DOHH2 (cell line): ENCODE results near the gene ZNF8.

Experiments used
- H3F3A ChIP-seq: fragments of 200-600 bp; sonication (generic), shearing (Covaris generic); 2 replicates; pipeline ENCODE4 v1.6.0; 2016; ENCODE audit warnings: antibody characterized with exemption, mild to moderate bottlenecking; ENCODE audit not compliant: control insufficient read depth, insufficient read depth
- H3K27ac ChIP-seq: fragments of 200-600 bp; sonication (generic); 2 replicates; pipeline ENCODE4 v1.5.1; 2014; ENCODE audit warnings: low read depth, mild to moderate bottlenecking, low read length, moderate library complexity
- H3K27me3 ChIP-seq: fragments of 200-600 bp; sonication (generic); 2 replicates; pipeline ENCODE4 v1.6.1; 2014; ENCODE audit warnings: mild to moderate bottlenecking, low read length, mixed read lengths; ENCODE audit not compliant: control insufficient read depth
- H3K36me3 ChIP-seq: fragments of 200-600 bp; sonication (generic); 2 replicates; pipeline ENCODE4 v1.6.1; 2014; ENCODE audit warnings: mild to moderate bottlenecking, low read length, moderate library complexity, mixed read lengths; ENCODE audit not compliant: control insufficient read depth
- H3K4me1 ChIP-seq: fragments of 200-600 bp; sonication (generic); 2 replicates; pipeline ENCODE4 v1.6.1; 2014; ENCODE audit warnings: mild to moderate bottlenecking, low read length, mixed read lengths; ENCODE audit not compliant: control insufficient read depth
- H3K4me2 ChIP-seq: fragments of 200-600 bp; sonication (generic); 2 replicates; pipeline ENCODE4 v1.6.0; 2014; ENCODE audit warnings: mild to moderate bottlenecking, low read length, moderate library complexity
- H3K4me3 ChIP-seq: fragments of 200-600 bp; sonication (generic); 2 replicates; pipeline ENCODE4 v1.5.1; 2014; ENCODE audit warnings: mild to moderate bottlenecking, low read length, mixed read lengths
- H3K79me2 ChIP-seq: fragments of 200-600 bp; sonication (generic); 2 replicates; pipeline ENCODE4 v1.6.1; 2014; ENCODE audit warnings: mild to moderate bottlenecking, low read length, mixed read lengths; ENCODE audit not compliant: control insufficient read depth
- H3K9me2 ChIP-seq: fragments of 200-600 bp; sonication (generic); replicated peaks from 2 replicates; pipeline ENCODE4 v1.6.1; 2014; ENCODE audit warnings: mild to moderate bottlenecking, low read length, mixed read lengths; ENCODE audit not compliant: control insufficient read depth
- H3K9me3 ChIP-seq: fragments of 200-600 bp; sonication (generic); 2 replicates; pipeline ENCODE4 v1.6.1; 2014; ENCODE audit warnings: antibody characterized with exemption, low read length, mixed read lengths; ENCODE audit not compliant: control insufficient read depth, insufficient read depth
- H4K20me1 ChIP-seq: fragments of 200-600 bp; sonication (generic); 2 replicates; pipeline ENCODE4 v1.6.0; 2014; ENCODE audit warnings: low read depth, mild to moderate bottlenecking, antibody characterized with exemption, low read length, moderate library complexity; ENCODE audit not compliant: control insufficient read depth, insufficient read depth
- EZH2phosphoT487 ChIP-seq: fragments of 200-600 bp; sonication (generic); IDR thresholded peaks from 2 replicates; pipeline ENCODE4 v1.6.1; 2017; ENCODE audit warnings: borderline replicate concordance, mild to moderate bottlenecking, antibody characterized with exemption, low read length, moderate library complexity, mixed read lengths
- TF ChIP-seq, protein P1 (sequence below): fragments of 200-600 bp; sonication (generic); IDR thresholded peaks from one replicate; pipeline ENCODE4 v1.5.1; 2014; ENCODE audit warnings: antibody characterized with exemption, mild to moderate bottlenecking, low read depth, low read length; ENCODE audit not compliant: poor library complexity, severe bottlenecking

The ZNF8 gene

DNA sequence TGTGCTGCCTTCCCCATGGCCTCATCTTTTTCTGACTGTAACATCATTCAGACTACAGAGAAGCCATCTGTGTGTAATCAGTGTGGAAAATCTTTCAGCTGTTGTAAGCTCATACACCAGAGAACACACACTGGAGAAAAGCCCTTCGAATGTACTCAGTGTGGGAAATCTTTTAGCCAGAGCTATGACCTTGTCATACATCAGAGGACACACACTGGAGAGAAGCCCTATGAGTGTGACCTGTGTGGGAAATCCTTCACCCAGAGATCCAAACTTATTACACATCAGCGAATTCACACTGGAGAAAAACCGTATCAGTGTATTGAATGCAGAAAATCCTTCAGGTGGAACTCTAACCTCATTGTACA, 17.2 kb upstream of the ZNF8 start:
- H3K9me3 ChIP-seq, result peaks cover 67% of the 10 kb centered on the region
- no peak overlapping the region for H3K27ac ChIP-seq
- no peak overlapping the region for H3K4me2 ChIP-seq
- H3K79me2 ChIP-seq, result no peaks in the 10 kb centered on the region
- no peaks in the 10 kb centered on the region for H3F3A ChIP-seq
- no peaks in the 10 kb centered on the region for H3K4me1 ChIP-seq
- no peaks in the 10 kb centered on the region for H3K9me2 ChIP-seq
- H3K27me3 ChIP-seq, result no peaks in the 10 kb centered on the region
- TF ChIP-seq, protein P1, sequence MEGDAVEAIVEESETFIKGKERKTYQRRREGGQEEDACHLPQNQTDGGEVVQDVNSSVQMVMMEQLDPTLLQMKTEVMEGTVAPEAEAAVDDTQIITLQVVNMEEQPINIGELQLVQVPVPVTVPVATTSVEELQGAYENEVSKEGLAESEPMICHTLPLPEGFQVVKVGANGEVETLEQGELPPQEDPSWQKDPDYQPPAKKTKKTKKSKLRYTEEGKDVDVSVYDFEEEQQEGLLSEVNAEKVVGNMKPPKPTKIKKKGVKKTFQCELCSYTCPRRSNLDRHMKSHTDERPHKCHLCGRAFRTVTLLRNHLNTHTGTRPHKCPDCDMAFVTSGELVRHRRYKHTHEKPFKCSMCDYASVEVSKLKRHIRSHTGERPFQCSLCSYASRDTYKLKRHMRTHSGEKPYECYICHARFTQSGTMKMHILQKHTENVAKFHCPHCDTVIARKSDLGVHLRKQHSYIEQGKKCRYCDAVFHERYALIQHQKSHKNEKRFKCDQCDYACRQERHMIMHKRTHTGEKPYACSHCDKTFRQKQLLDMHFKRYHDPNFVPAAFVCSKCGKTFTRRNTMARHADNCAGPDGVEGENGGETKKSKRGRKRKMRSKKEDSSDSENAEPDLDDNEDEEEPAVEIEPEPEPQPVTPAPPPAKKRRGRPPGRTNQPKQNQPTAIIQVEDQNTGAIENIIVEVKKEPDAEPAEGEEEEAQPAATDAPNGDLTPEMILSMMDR, result no peak
- no peak for TF ChIP-seq EZH2phosphoT487
- no peak overlapping the region for H3K4me3 ChIP-seq
- peaks cover 30% of the 10 kb centered on the region for H3K36me3 ChIP-seq
- H4K20me1 ChIP-seq, result no peaks in the 10 kb centered on the region

DNA sequence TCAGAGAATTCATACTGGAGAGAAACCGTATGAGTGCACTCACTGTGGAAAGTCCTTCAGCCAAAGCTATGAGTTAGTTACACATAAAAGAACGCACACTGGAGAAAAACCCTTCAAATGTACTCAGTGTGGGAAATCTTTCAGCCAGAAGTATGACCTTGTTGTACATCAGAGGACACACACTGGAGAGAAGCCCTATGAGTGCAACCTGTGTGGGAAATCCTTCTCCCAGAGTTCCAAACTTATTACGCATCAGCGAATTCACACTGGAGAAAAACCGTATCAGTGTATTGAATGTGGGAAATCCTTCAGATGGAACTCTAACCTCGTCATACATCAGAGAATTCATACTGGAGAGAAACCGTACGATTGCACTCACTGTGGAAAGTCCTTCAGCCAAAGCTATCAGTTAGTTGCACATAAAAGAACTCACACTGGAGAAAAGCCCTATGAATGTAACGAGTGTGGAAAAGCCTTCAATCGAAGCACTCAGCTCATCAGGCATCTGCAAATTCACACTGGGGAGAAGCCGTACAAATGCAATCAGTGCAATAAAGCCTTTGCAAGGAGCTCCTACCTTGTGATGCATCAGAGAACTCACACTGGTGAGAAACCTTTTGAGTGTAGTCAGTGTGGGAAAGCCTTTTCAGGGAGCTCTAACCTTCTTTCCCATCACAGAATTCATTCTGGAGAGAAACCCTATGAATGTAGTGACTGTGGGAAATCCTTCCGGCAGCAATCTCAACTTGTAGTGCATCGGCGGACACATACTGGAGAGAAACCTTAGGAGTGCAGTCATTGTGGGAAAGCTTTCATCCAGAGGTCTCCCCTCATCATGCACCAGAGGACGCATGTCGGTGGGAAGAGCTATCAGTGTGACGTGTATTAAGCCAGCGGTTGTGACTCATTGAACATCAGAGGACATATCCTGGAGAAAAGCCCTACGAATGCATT, 16.5 kb upstream of the ZNF8 start:
- Histone ChIP-seq H3K9me3 (peaks cover 69% of the 10 kb centered on the region), H3F3A (no peaks in the 10 kb centered on the region), H3K4me1 (no peaks in the 10 kb centered on the region), H3K4me2 (no peak overlapping the region), H3K79me2 (no peaks in the 10 kb centered on the region), H3K9me2 (no peaks in the 10 kb centered on the region), H3K27me3 (no peaks in the 10 kb centered on the region), H3K4me3 (no peak overlapping the region), H4K20me1 (no peaks in the 10 kb centered on the region), H3K36me3 (peaks cover 30% of the 10 kb centered on the region), H3K27ac (no peak overlapping the region)
- TF ChIP-seq, protein P1, result no peak

DNA sequence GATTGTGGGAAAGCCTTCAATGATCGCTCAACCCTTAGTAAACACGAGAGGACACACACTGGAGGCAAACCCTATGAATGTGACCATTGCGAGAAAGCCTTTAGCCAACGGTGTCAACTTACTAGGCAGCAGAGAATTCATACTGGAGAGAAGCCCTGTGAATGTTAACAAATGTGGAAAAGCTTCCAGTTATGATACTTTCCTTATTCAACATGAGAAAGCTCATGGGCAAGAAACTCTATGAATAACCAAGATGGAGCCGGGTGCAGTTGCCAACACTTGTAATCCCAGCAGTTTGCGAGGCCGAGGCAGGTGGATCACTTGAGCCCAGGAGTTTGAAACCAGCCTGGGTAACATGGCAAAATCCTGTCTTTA, 15.8 kb upstream of the ZNF8 start:
- H3K4me2 ChIP-seq, result no peak overlapping the region
- no peaks in the 10 kb centered on the region for H3F3A ChIP-seq
- H3K4me3 ChIP-seq, result no peak overlapping the region
- TF ChIP-seq, protein P1, result no peak
- TF ChIP-seq EZH2phosphoT487, result no peak
- no peaks in the 10 kb centered on the region for H4K20me1 ChIP-seq
- peaks cover 62% of the 10 kb centered on the region for H3K9me3 ChIP-seq
- H3K27me3 ChIP-seq, result no peaks in the 10 kb centered on the region
- H3K79me2 ChIP-seq, result no peaks in the 10 kb centered on the region
- peaks cover 30% of the 10 kb centered on the region for H3K36me3 ChIP-seq
- H3K9me2 ChIP-seq, result no peaks in the 10 kb centered on the region
- H3K4me1 ChIP-seq, result no peaks in the 10 kb centered on the region
- no peak overlapping the region for H3K27ac ChIP-seq
